MM.1S (cell line): ENCODE measurements around the gene FRMD6.

ENCODE experiments used
- EZH2 ChIP-seq: fragments of 300-600 bp; sonication (generic); optimal IDR thresholded peaks from 2 replicates; pipeline ENCODE3; 2017; ENCODE audit warnings: low read depth, mild to moderate bottlenecking, antibody characterized with exemption, low read length, mixed read lengths
- EZH2phosphoT487 ChIP-seq: fragments of 300-600 bp; sonication (generic); IDR thresholded peaks from 2 replicates; pipeline ENCODE4 v1.6.1; 2018; ENCODE audit warnings: antibody characterized with exemption, low read length
- TF ChIP-seq, protein P1 (sequence below): fragments of 300-600 bp; sonication (generic); IDR thresholded peaks from 2 replicates; pipeline ENCODE4 v1.5.1; 2016; ENCODE audit warnings: antibody characterized with exemption, low read length, mixed read lengths

DNA sequence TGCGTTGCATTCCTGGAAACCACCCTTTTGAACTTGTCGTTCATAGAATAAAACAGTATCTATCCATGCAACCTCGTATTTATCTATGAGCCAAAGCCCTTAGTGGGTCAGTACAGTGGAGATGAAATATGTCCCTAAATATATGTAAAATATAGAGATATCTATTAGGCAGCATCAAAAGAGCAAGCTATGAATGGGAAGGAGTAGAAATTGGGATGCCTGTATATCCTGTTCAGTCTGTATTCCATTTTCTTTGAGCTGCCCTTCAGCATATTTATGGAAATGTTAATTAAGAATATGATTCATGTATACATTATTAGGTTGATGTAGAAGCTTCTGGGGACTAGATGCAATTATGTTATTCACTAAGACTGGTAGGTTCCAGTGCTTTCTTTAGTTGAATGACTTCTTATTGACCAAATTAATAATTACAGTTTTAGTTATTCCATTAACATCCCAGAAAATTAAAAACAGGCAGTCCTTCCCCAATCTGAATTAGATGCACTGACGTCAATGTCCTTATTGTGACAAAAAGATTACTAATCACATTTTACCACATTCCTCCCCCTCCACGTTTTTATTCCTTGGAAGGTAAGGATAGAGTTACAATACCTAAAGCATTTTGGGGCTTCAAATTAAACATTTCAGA lies 11.9 kb upstream of the FRMD6 start:
- TF ChIP-seq, protein P1, sequence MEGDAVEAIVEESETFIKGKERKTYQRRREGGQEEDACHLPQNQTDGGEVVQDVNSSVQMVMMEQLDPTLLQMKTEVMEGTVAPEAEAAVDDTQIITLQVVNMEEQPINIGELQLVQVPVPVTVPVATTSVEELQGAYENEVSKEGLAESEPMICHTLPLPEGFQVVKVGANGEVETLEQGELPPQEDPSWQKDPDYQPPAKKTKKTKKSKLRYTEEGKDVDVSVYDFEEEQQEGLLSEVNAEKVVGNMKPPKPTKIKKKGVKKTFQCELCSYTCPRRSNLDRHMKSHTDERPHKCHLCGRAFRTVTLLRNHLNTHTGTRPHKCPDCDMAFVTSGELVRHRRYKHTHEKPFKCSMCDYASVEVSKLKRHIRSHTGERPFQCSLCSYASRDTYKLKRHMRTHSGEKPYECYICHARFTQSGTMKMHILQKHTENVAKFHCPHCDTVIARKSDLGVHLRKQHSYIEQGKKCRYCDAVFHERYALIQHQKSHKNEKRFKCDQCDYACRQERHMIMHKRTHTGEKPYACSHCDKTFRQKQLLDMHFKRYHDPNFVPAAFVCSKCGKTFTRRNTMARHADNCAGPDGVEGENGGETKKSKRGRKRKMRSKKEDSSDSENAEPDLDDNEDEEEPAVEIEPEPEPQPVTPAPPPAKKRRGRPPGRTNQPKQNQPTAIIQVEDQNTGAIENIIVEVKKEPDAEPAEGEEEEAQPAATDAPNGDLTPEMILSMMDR: no peak
- TF ChIP-seq EZH2 (no peak), EZH2phosphoT487 (no peak)
